Activated naive CD8-positive, alpha-beta T cell treated with anti-CD3 and anti-CD28 coated beads for 36 hours (primary cell): ENCODE data around the gene ABCA9. TPM values are rescaled to one million over a fixed set of nuclear protein-coding genes. Genes with fewer than 3 reads are reported as not detected.
"Not testable (repeated sequence)": the region's sequence is repeated elsewhere in the genome, so short reads cannot be mapped to it uniquely, and the experiment has no call there.

Experiments
- DNase-seq: peaks from one replicate; pipeline ENCODE4 v3.0.0; 2021
- H3K27ac Mint-ChIP-seq: one replicate; pipeline ENCODE4 v1.8.0; 2022; ENCODE audit warnings: mild to moderate bottlenecking, moderate library complexity, mixed read lengths
- H3K27me3 Mint-ChIP-seq: one replicate; pipeline ENCODE4 v1.8.0; 2022; ENCODE audit warnings: mild to moderate bottlenecking, mixed read lengths
- H3K36me3 Mint-ChIP-seq: one replicate; pipeline ENCODE4 v1.8.0; 2021; ENCODE audit warnings: mild to moderate bottlenecking, mixed read lengths
- H3K4me1 Mint-ChIP-seq: one replicate; pipeline ENCODE4 v1.8.0; 2021; ENCODE audit warnings: mixed read lengths
- H3K4me3 Mint-ChIP-seq: one replicate; pipeline ENCODE4 v1.8.0; 2022; ENCODE audit warnings: mild to moderate bottlenecking, moderate library complexity, mixed read lengths
- H3K9me3 Mint-ChIP-seq: one replicate; pipeline ENCODE4 v1.8.0; 2022; ENCODE audit warnings: mixed read lengths
- total RNA-seq, 2 experiments: library from RNA; stranded (reverse); gene quantifications; one replicate each; pipeline ENCODE4 v1.2.3, GENCODE V29; 2021

Gene ABCA9
- total RNA-seq, 2 experiments from 2014 or later = not detected

- not testable (repeated sequence) for DNase-seq, H3K36me3 Mint-ChIP-seq, H3K4me3 Mint-ChIP-seq, H3K27me3 Mint-ChIP-seq, H3K27ac Mint-ChIP-seq, H3K4me1 Mint-ChIP-seq
- peaks cover 19% of the 10 kb centered on the region for H3K9me3 Mint-ChIP-seq
Observed at GRCh38 chr17:69072803-69073256, 12.1 kb upstream of the ABCA9 start.

GRCh38 chr17:69071233-69071586, 10.5 kb upstream of the ABCA9 start:
- H3K4me3 Mint-ChIP-seq, DNase-seq, H3K36me3 Mint-ChIP-seq, H3K27me3 Mint-ChIP-seq, H3K27ac Mint-ChIP-seq: not testable (repeated sequence)
- Mint-ChIP-seq H3K4me1 (peaks cover 12% of the 10 kb centered on the region), H3K9me3 (peaks cover 17% of the 10 kb centered on the region)

- H3K4me3 Mint-ChIP-seq, H3K36me3 Mint-ChIP-seq, H3K27me3 Mint-ChIP-seq, DNase-seq, H3K27ac Mint-ChIP-seq: not testable (repeated sequence)
- H3K4me1 Mint-ChIP-seq = peaks cover 12% of the 10 kb centered on the region
- H3K9me3 Mint-ChIP-seq = peaks cover 17% of the 10 kb centered on the region
Observed at GRCh38 chr17:69070378-69071232, 9.9 kb upstream of the ABCA9 start.

GRCh38 chr17:69069226-69069750, 8.6 kb upstream of the ABCA9 start:
- Mint-ChIP-seq H3K27ac (no peak overlapping the region), H3K4me1 (peaks cover 13% of the 10 kb centered on the region), H3K9me3 (peaks cover 14% of the 10 kb centered on the region), H3K4me3 (no peak overlapping the region), H3K27me3 (peaks cover 8% of the 10 kb centered on the region), H3K36me3 (peaks cover 3% of the 10 kb centered on the region)
- no peak for DNase-seq

GRCh38 chr17:69067274-69068047, 6.7 kb upstream of the ABCA9 start:
- no peak overlapping the region for H3K27ac Mint-ChIP-seq
- no peak for DNase-seq
- peaks cover 3% of the 10 kb centered on the region for H3K36me3 Mint-ChIP-seq
- H3K4me1 Mint-ChIP-seq = peaks cover 13% of the 10 kb centered on the region
- peaks cover 5% of the 10 kb centered on the region for H3K9me3 Mint-ChIP-seq
- H3K27me3 Mint-ChIP-seq = peaks cover 14% of the 10 kb centered on the region
- H3K4me3 Mint-ChIP-seq = no peak overlapping the region

GRCh38 chr17:69066482-69066881, 5.8 kb upstream of the ABCA9 start:
- no peak overlapping the region for H3K4me3 Mint-ChIP-seq
- no peaks in the 10 kb centered on the region for H3K36me3 Mint-ChIP-seq
- peaks cover 14% of the 10 kb centered on the region for H3K27me3 Mint-ChIP-seq
- H3K4me1 Mint-ChIP-seq = peaks cover 13% of the 10 kb centered on the region
- DNase-seq = no peak
- no peak overlapping the region for H3K27ac Mint-ChIP-seq
- H3K9me3 Mint-ChIP-seq = no peaks in the 10 kb centered on the region

GRCh38 chr17:69065113-69065512, 4.4 kb upstream of the ABCA9 start:
- Mint-ChIP-seq H3K27me3 (peaks cover 14% of the 10 kb centered on the region), H3K9me3 (no peaks in the 10 kb centered on the region), H3K27ac (no peak overlapping the region), H3K4me1 (peaks cover 8% of the 10 kb centered on the region), H3K36me3 (no peaks in the 10 kb centered on the region), H3K4me3 (no peak overlapping the region)
- DNase-seq = no peak

- peaks cover 8% of the 10 kb centered on the region for H3K4me1 Mint-ChIP-seq
- no peaks in the 10 kb centered on the region for H3K36me3 Mint-ChIP-seq
- H3K9me3 Mint-ChIP-seq = no peaks in the 10 kb centered on the region
- H3K27me3 Mint-ChIP-seq = peaks cover 14% of the 10 kb centered on the region
- no peak for DNase-seq
- H3K4me3 Mint-ChIP-seq = no peak overlapping the region
- no peak overlapping the region for H3K27ac Mint-ChIP-seq
Observed at GRCh38 chr17:69064476-69064875, 3.7 kb upstream of the ABCA9 start.

GRCh38 chr17:69064001-69064400, 3.3 kb upstream of the ABCA9 start:
- peaks cover 14% of the 10 kb centered on the region for H3K27me3 Mint-ChIP-seq
- H3K9me3 Mint-ChIP-seq = no peaks in the 10 kb centered on the region
- no peak for DNase-seq
- no peak overlapping the region for H3K27ac Mint-ChIP-seq
- no peak overlapping the region for H3K4me3 Mint-ChIP-seq
- H3K36me3 Mint-ChIP-seq = no peaks in the 10 kb centered on the region
- H3K4me1 Mint-ChIP-seq = peaks cover 8% of the 10 kb centered on the region

- no peaks in the 10 kb centered on the region for H3K36me3 Mint-ChIP-seq
- no peak for DNase-seq
- H3K27me3 Mint-ChIP-seq = peaks cover 14% of the 10 kb centered on the region
- H3K9me3 Mint-ChIP-seq = no peaks in the 10 kb centered on the region
- no peak overlapping the region for H3K27ac Mint-ChIP-seq
- H3K4me1 Mint-ChIP-seq = peaks cover 8% of the 10 kb centered on the region
- H3K4me3 Mint-ChIP-seq = no peak overlapping the region
Observed at GRCh38 chr17:69062860-69063581, 2.3 kb upstream of the ABCA9 start.

- no peaks in the 10 kb centered on the region for H3K36me3 Mint-ChIP-seq
- H3K9me3 Mint-ChIP-seq = peaks cover 1% of the 10 kb centered on the region
- H3K27ac Mint-ChIP-seq = no peak overlapping the region
- no peak overlapping the region for H3K4me3 Mint-ChIP-seq
- DNase-seq = no peak
- peaks cover 14% of the 10 kb centered on the region for H3K27me3 Mint-ChIP-seq
- peaks cover 6% of the 10 kb centered on the region for H3K4me1 Mint-ChIP-seq
Observed at GRCh38 chr17:69061721-69062556, 1.2 kb upstream of the ABCA9 start.

- Mint-ChIP-seq H3K4me1 (no peaks in the 10 kb centered on the region), H3K27ac (no peak overlapping the region), H3K27me3 (peaks cover 7% of the 10 kb centered on the region), H3K9me3 (peaks cover 13% of the 10 kb centered on the region), H3K36me3 (no peaks in the 10 kb centered on the region), H3K4me3 (no peak overlapping the region)
- no peak for DNase-seq
Observed at GRCh38 chr17:69059458-69060175, 1.1 kb downstream of the ABCA9 start.

GRCh38 chr17:69058165-69058564, 2.6 kb downstream of the ABCA9 start:
- peaks cover 20% of the 10 kb centered on the region for H3K9me3 Mint-ChIP-seq
- no peaks in the 10 kb centered on the region for H3K4me1 Mint-ChIP-seq
- H3K27ac Mint-ChIP-seq = no peak overlapping the region
- H3K27me3 Mint-ChIP-seq = peaks cover 4% of the 10 kb centered on the region
- no peaks in the 10 kb centered on the region for H3K36me3 Mint-ChIP-seq
- no peak overlapping the region for H3K4me3 Mint-ChIP-seq
- DNase-seq = no peak

- no peak overlapping the region for H3K4me3 Mint-ChIP-seq
- no peak overlapping the region for H3K27ac Mint-ChIP-seq
- no peaks in the 10 kb centered on the region for H3K36me3 Mint-ChIP-seq
- peaks cover 4% of the 10 kb centered on the region for H3K27me3 Mint-ChIP-seq
- peaks cover 21% of the 10 kb centered on the region for H3K9me3 Mint-ChIP-seq
- no peaks in the 10 kb centered on the region for H3K4me1 Mint-ChIP-seq
- no peak for DNase-seq
Observed at GRCh38 chr17:69057280-69057679, 3.4 kb downstream of the ABCA9 start.
